Sigmoid colon (tissue), 4 donors: ENCODE data around the gene PPP1R14B.

Source experiments
- POLR2A ChIP-seq, 2 donors: fragments of 450-650 bp; IDR thresholded peaks; one replicate each; pipeline ENCODE4 v1.6.1; 2016; ENCODE audit warnings: antibody characterized with exemption in 2 of 2, mild to moderate bottlenecking in 2 of 2, moderate library complexity in 2 of 2
- POLR2AphosphoS5 ChIP-seq, 4 donors: sonication (generic); formaldehyde crosslinking; IDR thresholded peaks; one replicate each; pipeline ENCODE4 v1.6.1; 2017; ENCODE audit warnings: antibody characterized with exemption in 4 of 4
- TF ChIP-seq, protein P1 (sequence below), 4 experiments: fragments of 450-650 bp in 3 of 4; fragments of 200-600 bp in 1 of 4; IDR thresholded peaks; one replicate each; pipeline ENCODE4 v1.5.1; 2016 to 2019; ENCODE audit warnings: antibody characterized with exemption in 4 of 4, mild to moderate bottlenecking in 3 of 4, moderate library complexity in 2 of 4

- TF ChIP-seq, protein P1, sequence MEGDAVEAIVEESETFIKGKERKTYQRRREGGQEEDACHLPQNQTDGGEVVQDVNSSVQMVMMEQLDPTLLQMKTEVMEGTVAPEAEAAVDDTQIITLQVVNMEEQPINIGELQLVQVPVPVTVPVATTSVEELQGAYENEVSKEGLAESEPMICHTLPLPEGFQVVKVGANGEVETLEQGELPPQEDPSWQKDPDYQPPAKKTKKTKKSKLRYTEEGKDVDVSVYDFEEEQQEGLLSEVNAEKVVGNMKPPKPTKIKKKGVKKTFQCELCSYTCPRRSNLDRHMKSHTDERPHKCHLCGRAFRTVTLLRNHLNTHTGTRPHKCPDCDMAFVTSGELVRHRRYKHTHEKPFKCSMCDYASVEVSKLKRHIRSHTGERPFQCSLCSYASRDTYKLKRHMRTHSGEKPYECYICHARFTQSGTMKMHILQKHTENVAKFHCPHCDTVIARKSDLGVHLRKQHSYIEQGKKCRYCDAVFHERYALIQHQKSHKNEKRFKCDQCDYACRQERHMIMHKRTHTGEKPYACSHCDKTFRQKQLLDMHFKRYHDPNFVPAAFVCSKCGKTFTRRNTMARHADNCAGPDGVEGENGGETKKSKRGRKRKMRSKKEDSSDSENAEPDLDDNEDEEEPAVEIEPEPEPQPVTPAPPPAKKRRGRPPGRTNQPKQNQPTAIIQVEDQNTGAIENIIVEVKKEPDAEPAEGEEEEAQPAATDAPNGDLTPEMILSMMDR (IDR thresholded peaks at IDR 0.05) = no peak
- no peak for TF ChIP-seq POLR2A (IDR thresholded peaks at IDR 0.05)
- TF ChIP-seq POLR2AphosphoS5 (IDR thresholded peaks at IDR 0.05) = no peak
Measured at GRCh38 chr11:64201543-64201942, 45.2 kb downstream of the PPP1R14B start.
